OCI-LY7 (cell line): ENCODE data around the gene GNMT.

Experiments used
- EZH2phosphoT487 ChIP-seq: fragments of 200-600 bp; sonication (generic); IDR thresholded peaks from 2 replicates; pipeline ENCODE4 v1.6.1; 2018; ENCODE audit warnings: low read depth, borderline replicate concordance, mild to moderate bottlenecking, mixed run types, antibody characterized with exemption, low read length, moderate library complexity, mixed read lengths
- TF ChIP-seq, protein P1 (sequence below): fragments of 200-600 bp; sonication (generic); conservative IDR thresholded peaks from 2 replicates; pipeline ENCODE4 v1.5.1; 2014; ENCODE audit warnings: mild to moderate bottlenecking, antibody characterized with exemption, low read length, moderate library complexity, mixed read lengths

- TF ChIP-seq, protein P1, sequence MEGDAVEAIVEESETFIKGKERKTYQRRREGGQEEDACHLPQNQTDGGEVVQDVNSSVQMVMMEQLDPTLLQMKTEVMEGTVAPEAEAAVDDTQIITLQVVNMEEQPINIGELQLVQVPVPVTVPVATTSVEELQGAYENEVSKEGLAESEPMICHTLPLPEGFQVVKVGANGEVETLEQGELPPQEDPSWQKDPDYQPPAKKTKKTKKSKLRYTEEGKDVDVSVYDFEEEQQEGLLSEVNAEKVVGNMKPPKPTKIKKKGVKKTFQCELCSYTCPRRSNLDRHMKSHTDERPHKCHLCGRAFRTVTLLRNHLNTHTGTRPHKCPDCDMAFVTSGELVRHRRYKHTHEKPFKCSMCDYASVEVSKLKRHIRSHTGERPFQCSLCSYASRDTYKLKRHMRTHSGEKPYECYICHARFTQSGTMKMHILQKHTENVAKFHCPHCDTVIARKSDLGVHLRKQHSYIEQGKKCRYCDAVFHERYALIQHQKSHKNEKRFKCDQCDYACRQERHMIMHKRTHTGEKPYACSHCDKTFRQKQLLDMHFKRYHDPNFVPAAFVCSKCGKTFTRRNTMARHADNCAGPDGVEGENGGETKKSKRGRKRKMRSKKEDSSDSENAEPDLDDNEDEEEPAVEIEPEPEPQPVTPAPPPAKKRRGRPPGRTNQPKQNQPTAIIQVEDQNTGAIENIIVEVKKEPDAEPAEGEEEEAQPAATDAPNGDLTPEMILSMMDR = no peak
- TF ChIP-seq EZH2phosphoT487 = no peak
These were observed 19.1 kb downstream of the GNMT start for GRCh38 chr6:42979523-42980177.
